OCI-LY3 (cell line): ENCODE data around the gene RAD51.

Experiments
- H2AFZ ChIP-seq: fragments of 200-600, 300-600 bp; shearing (Covaris generic); 2 replicates; pipeline ENCODE4 v1.6.0; 2014; ENCODE audit warnings: antibody characterized with exemption, low read depth, low read length
- H3K27ac ChIP-seq: fragments of 200-600, 300-600 bp; sonication (generic); 2 replicates; pipeline ENCODE4 v1.5.1; 2014; ENCODE audit warnings: mild to moderate bottlenecking, low read length, moderate library complexity, mixed read lengths
- H3K27me3 ChIP-seq: fragments of 200-600, 300-600 bp; sonication (generic); 2 replicates; pipeline ENCODE4 v1.6.1; 2014; ENCODE audit warnings: low read depth, low read length, mixed read lengths
- H3K36me3 ChIP-seq: fragments of 200-600, 300-600 bp; sonication (generic); replicated peaks from 2 replicates; pipeline ENCODE3; 2014; ENCODE audit warnings: low read depth, low read length, mixed read lengths
- H3K4me1 ChIP-seq: fragments of 300-600, 200-600 bp; sonication (generic); 2 replicates; pipeline ENCODE4 v1.6.1; 2014; ENCODE audit warnings: low read length, mixed read lengths
- H3K4me2 ChIP-seq: fragments of 200-600, 300-600 bp; sonication (generic); 2 replicates; pipeline ENCODE4 v1.6.1; 2014; ENCODE audit warnings: low read length, mixed read lengths
- H3K4me3 ChIP-seq: fragments of 300-600, 200-600 bp; sonication (generic); 2 replicates; pipeline ENCODE4 v1.5.1; 2014; ENCODE audit warnings: antibody characterized with exemption, mild to moderate bottlenecking, low read length, moderate library complexity
- H3K79me2 ChIP-seq: fragments of 300-600, 200-600 bp; shearing (Covaris generic); 2 replicates; pipeline ENCODE4 v1.6.1; 2014; ENCODE audit warnings: mild to moderate bottlenecking, low read length, mixed read lengths
- H3K9ac ChIP-seq: fragments of 300-600, 200-600 bp; shearing (Covaris generic); 2 replicates; pipeline ENCODE4 v1.6.0; 2014; ENCODE audit warnings: mild to moderate bottlenecking, low read length, moderate library complexity
- H3K9me3 ChIP-seq: fragments of 200-600, 300-600 bp; shearing (Covaris generic); 2 replicates; pipeline ENCODE4 v1.6.1; 2014; ENCODE audit warnings: low read length, mixed read lengths; ENCODE audit not compliant: insufficient read depth
- H4K20me1 ChIP-seq: fragments of 200-600, 300-600 bp; sonication (generic); 2 replicates; pipeline ENCODE4 v1.6.1; 2016; ENCODE audit warnings: low read length, mixed read lengths; ENCODE audit not compliant: insufficient read depth
- CTCF ChIP-seq: fragments of 200-600, 300-600 bp; sonication (generic); IDR thresholded peaks from 2 replicates; pipeline ENCODE4 v1.5.1; 2014; ENCODE audit warnings: antibody characterized with exemption, low read length, low read depth
- EZH2phosphoT487 ChIP-seq: fragments of 200-600 bp; shearing (Covaris generic); IDR thresholded peaks from 2 replicates; pipeline ENCODE4 v1.6.1; 2018; ENCODE audit warnings: antibody characterized with exemption, mixed run types, low read depth

RAD51 gene

GRCh38 chr15:40695469-40695890 is 506 bp downstream of the RAD51 start:
- Histone ChIP-seq H3K4me1 (peaks cover 8% of the 10 kb centered on the region), H2AFZ (peak overlapping the region; percentile 67), H3K27ac (peak overlapping the region; percentile 90), H3K27me3 (no peaks in the 10 kb centered on the region), H4K20me1 (no peaks in the 10 kb centered on the region), H3K36me3 (peaks cover 16% of the 10 kb centered on the region), H3K9ac (peak overlapping the region; percentile 86), H3K4me3 (peak overlapping the region; percentile 89), H3K79me2 (peaks cover 28% of the 10 kb centered on the region), H3K4me2 (peak overlapping the region; percentile 67), H3K9me3 (no peaks in the 10 kb centered on the region)
- no peak for TF ChIP-seq CTCF
- TF ChIP-seq EZH2phosphoT487 = no peak

- Histone ChIP-seq H2AFZ (no peak overlapping the region), H3K9me3 (no peaks in the 10 kb centered on the region), H3K27ac (no peak overlapping the region), H3K4me3 (peak overlapping the region; percentile 89), H4K20me1 (no peaks in the 10 kb centered on the region), H3K79me2 (peaks cover 28% of the 10 kb centered on the region), H3K36me3 (peaks cover 22% of the 10 kb centered on the region), H3K9ac (peak overlapping the region; percentile 86; the same call in 1 of the 2 replicates), H3K4me1 (peaks cover 8% of the 10 kb centered on the region), H3K27me3 (no peaks in the 10 kb centered on the region), H3K4me2 (peak overlapping the region; percentile 67)
- TF ChIP-seq CTCF (no peak), EZH2phosphoT487 (no peak)
Measured at GRCh38 chr15:40696228-40696627, 1.3 kb downstream of the RAD51 start.

GRCh38 chr15:40697916-40698315 is 2.9 kb downstream of the RAD51 start:
- Histone ChIP-seq H3K27ac (no peak overlapping the region), H4K20me1 (no peaks in the 10 kb centered on the region), H2AFZ (no peak overlapping the region), H3K79me2 (peaks cover 28% of the 10 kb centered on the region), H3K4me3 (no peak overlapping the region), H3K36me3 (peaks cover 24% of the 10 kb centered on the region), H3K27me3 (no peaks in the 10 kb centered on the region), H3K4me1 (peaks cover 8% of the 10 kb centered on the region), H3K4me2 (no peak overlapping the region), H3K9ac (no peak overlapping the region), H3K9me3 (no peaks in the 10 kb centered on the region)
- TF ChIP-seq CTCF = no peak
- no peak for TF ChIP-seq EZH2phosphoT487

DNA sequence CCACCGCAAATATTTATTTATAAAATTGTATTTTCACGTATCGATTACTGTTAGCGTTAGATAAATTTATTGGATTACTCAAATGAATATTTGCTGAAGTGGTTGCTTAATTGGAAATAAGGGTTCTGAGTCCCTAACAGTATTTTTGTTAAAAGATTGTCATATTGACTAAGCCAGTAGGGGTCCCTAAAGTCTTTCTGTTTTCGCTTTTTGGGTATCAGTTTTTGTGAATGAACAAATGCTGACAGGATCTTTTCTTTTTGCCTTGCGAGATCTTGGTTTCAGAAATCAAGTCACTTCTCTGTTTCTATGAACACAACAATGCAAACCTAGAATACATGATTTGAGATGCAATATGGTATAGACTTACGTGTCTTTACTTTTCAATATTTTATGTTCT is 7.1 kb downstream of the RAD51 start:
- H3K9ac ChIP-seq = no peak overlapping the region
- TF ChIP-seq EZH2phosphoT487 (no peak), CTCF (peak; percentile 9; the same call in 1 of the 2 replicates)
- no peak overlapping the region for H3K4me3 ChIP-seq
- H3K4me1 ChIP-seq = no peaks in the 10 kb centered on the region
- no peak overlapping the region for H3K4me2 ChIP-seq
- H2AFZ ChIP-seq = no peak overlapping the region
- H3K9me3 ChIP-seq = no peaks in the 10 kb centered on the region
- no peak overlapping the region for H3K27ac ChIP-seq
- H3K27me3 ChIP-seq = no peaks in the 10 kb centered on the region
- peaks cover 35% of the 10 kb centered on the region for H3K36me3 ChIP-seq
- no peaks in the 10 kb centered on the region for H4K20me1 ChIP-seq
- H3K79me2 ChIP-seq = peaks cover 10% of the 10 kb centered on the region
